HCT116 (cell line): ENCODE data around the gene ZNF737. TPM values are rescaled to one million over a fixed set of nuclear protein-coding genes. Genes with fewer than 3 reads are reported as not detected.

Experiments used
- ATAC-seq: fragments of 200-7000 bp; cut with Tn5 transposase; 2 replicates; pipeline ENCODE4 v1.9.1; 2020; ENCODE audit warnings: mild to moderate bottlenecking, moderate library complexity
- BruUV-seq: library from RNA; stranded (reverse); fragments of 400-500 nt; replicated peaks from 2 replicates; lab custom pipeline; 2021; lab: Mats Ljungman, UMichigan
- CTCF ChIA-PET: fragments of 300-600 bp; sonication (Branson Sonifier 250); formaldehyde crosslinking; loops from one replicate; lab custom pipeline; 2021; ENCODE audit warnings: antibody characterized with exemption; lab: Charles Lee
- POLR2A ChIA-PET: fragments of 300-600, 350-600 bp; sonication (Branson Sonifier 250); formaldehyde crosslinking; loops from one replicate; lab custom pipeline; 2021; ENCODE audit warnings: antibody characterized with exemption; lab: Charles Lee
- RAD21 ChIA-PET, 2 experiments: fragments of 300-600 bp; sonication (Branson Sonifier 250); formaldehyde crosslinking; loops; one replicate each; lab custom pipeline; 2023; ENCODE audit warnings: low total read pairs in 2 of 2; ENCODE audit not compliant: uncharacterized antibody in 2 of 2, unreplicated experiment in 2 of 2, low non-redundant PET in 1 of 2; lab: Charles Lee
- DNase-seq: peaks from one replicate; pipeline ENCODE4 v3.0.0-alpha.2; 2010; ENCODE audit warnings: low read depth, low spot score
- H2AFZ ChIP-seq: fragments of 200-600 bp; shearing (Covaris generic), sonication (generic); 2 replicates; pipeline ENCODE4 v1.6.1; 2017; ENCODE audit warnings: low read depth, mixed run types, mixed read lengths, antibody characterized with exemption, low read length; ENCODE audit not compliant: poor library complexity, severe bottlenecking
- H3K27ac ChIP-seq: 2 replicates; pipeline ENCODE4 v1.5.1; 2012; ENCODE audit warnings: low read depth, low read length
- H3K27me3 ChIP-seq: fragments of 200-600 bp; sonication (generic); 2 replicates; pipeline ENCODE4 v1.6.1; 2016; ENCODE audit warnings: mixed run types, low read length, mixed read lengths; ENCODE audit not compliant: insufficient read depth
- H3K36me3 ChIP-seq, 2 experiments: fragments of 200-500 bp in 1 of 2; fragments of 200-600 bp in 1 of 2; sonication (Bioruptor generic) in 1 of 2; sonication (generic) in 1 of 2; 2 replicates each; pipeline versions ENCODE4 v1.5.1 to v1.6.1; 2014 to 2016; ENCODE audit warnings: low read length in 2 of 2, inconsistent platforms in 1 of 2, mixed read lengths in 1 of 2, mixed run types in 1 of 2; ENCODE audit not compliant: insufficient read depth in 2 of 2, control insufficient read depth in 1 of 2
- H3K4me1 ChIP-seq, 2 experiments: fragments of 200-600 bp in 1 of 2; sonication (generic) in 1 of 2; 2 replicates each; pipeline versions ENCODE4 v1.5.1 to v1.6.1; 2012 to 2017; ENCODE audit warnings: low read length in 2 of 2, inconsistent platforms in 1 of 2, mild to moderate bottlenecking in 1 of 2, mixed read lengths in 1 of 2, mixed run types in 1 of 2, moderate library complexity in 1 of 2; ENCODE audit not compliant: insufficient read depth in 2 of 2, control insufficient read depth in 1 of 2
- H3K4me2 ChIP-seq: fragments of 200-600 bp; sonication (generic); 2 replicates; pipeline ENCODE4 v1.6.1; 2017; ENCODE audit warnings: mixed run types, low read length, mixed read lengths
- H3K4me3 ChIP-seq, 2 experiments: fragments of 200-600 bp in 1 of 2; sonication (generic) in 1 of 2; replicated peaks in 1 of 2; 2 replicates each; pipeline ENCODE4 v1.5.1; 2011 to 2016; ENCODE audit warnings: low read length in 2 of 2, control low read depth in 1 of 2, low read depth in 1 of 2, mild to moderate bottlenecking in 1 of 2, mixed read lengths in 1 of 2, mixed run types in 1 of 2
- H3K79me2 ChIP-seq: fragments of 200-600 bp; sonication (generic); 2 replicates; pipeline ENCODE4 v1.6.1; 2017; ENCODE audit warnings: mild to moderate bottlenecking, mixed run types, low read length, moderate library complexity, mixed read lengths; ENCODE audit not compliant: insufficient read depth
- H3K9ac ChIP-seq: fragments of 200-600 bp; sonication (generic); 2 replicates; pipeline ENCODE4 v1.6.1; 2016; ENCODE audit warnings: low read length, mixed read lengths
- H3K9me2 ChIP-seq: fragments of 200-600 bp; sonication (generic), shearing (Covaris generic); 2 replicates; pipeline ENCODE4 v1.6.1; 2017; ENCODE audit warnings: mixed run types, mild to moderate bottlenecking, moderate library complexity; ENCODE audit not compliant: insufficient read depth
- H3K9me3 ChIP-seq, 2 experiments: fragments of 200-500 bp in 1 of 2; fragments of 200-600 bp in 1 of 2; sonication (Bioruptor generic) in 1 of 2; sonication (generic) in 1 of 2; 2 replicates each; pipeline ENCODE4 v1.6.1; 2014 to 2017; ENCODE audit warnings: low read length in 2 of 2, mixed read lengths in 2 of 2, inconsistent platforms in 1 of 2, low read depth in 1 of 2, mild to moderate bottlenecking in 1 of 2, mixed run types in 1 of 2, moderate library complexity in 1 of 2; ENCODE audit not compliant: control insufficient read depth in 1 of 2, insufficient read depth in 1 of 2
- H4K20me1 ChIP-seq: fragments of 200-600 bp; sonication (generic), shearing (Covaris generic); 2 replicates; pipeline ENCODE4 v1.6.1; 2017; ENCODE audit warnings: mixed run types, mild to moderate bottlenecking, moderate library complexity; ENCODE audit not compliant: insufficient read depth
- CBX3 ChIP-seq: IDR thresholded peaks from 2 replicates; pipeline ENCODE4 v1.6.1; 2012; ENCODE audit warnings: low read depth
- EZH2phosphoT487 ChIP-seq: fragments of 200-600 bp; IDR thresholded peaks from 2 replicates; pipeline ENCODE4 v1.6.1; 2018; ENCODE audit warnings: antibody characterized with exemption, borderline replicate concordance
- FOSL1 ChIP-seq: IDR thresholded peaks from 2 replicates; pipeline ENCODE4 v1.6.1; 2012; ENCODE audit warnings: low read depth
- POLR2A ChIP-seq: IDR thresholded peaks from 2 replicates; pipeline ENCODE4 v1.7.0; 2011; ENCODE audit warnings: borderline replicate concordance; ENCODE audit not compliant: insufficient read depth, insufficient read length; ENCODE audit errors: extremely low read depth
- POLR2AphosphoS5 ChIP-seq: IDR thresholded peaks from 2 replicates; pipeline ENCODE4 v1.6.1; 2011; ENCODE audit warnings: mild to moderate bottlenecking, low read depth, low read length, moderate library complexity
- RAD21 ChIP-seq: IDR thresholded peaks from 2 replicates; pipeline ENCODE4 v1.6.1; 2012; ENCODE audit warnings: low read depth, mild to moderate bottlenecking
- SIN3A ChIP-seq: IDR thresholded peaks from 2 replicates; pipeline ENCODE4 v1.6.1; 2012; ENCODE audit warnings: low read depth
- SRF ChIP-seq: IDR thresholded peaks from 2 replicates; pipeline ENCODE4 v1.6.1; 2012; ENCODE audit warnings: low read depth
- TCF7L2 ChIP-seq: IDR thresholded peaks from 2 replicates; pipeline ENCODE4 v1.7.0; 2011; ENCODE audit warnings: borderline replicate concordance, inconsistent platforms; ENCODE audit not compliant: insufficient read depth, insufficient read length; ENCODE audit errors: extremely low read depth
- ZFX ChIP-seq: fragments of 450-650 bp; IDR thresholded peaks from 2 replicates; pipeline ENCODE4 v1.6.1; 2017
- ZNF274 ChIP-seq: fragments of 200-500 bp; sonication (Bioruptor generic); IDR thresholded peaks from 2 replicates; pipeline ENCODE4 v1.6.1; 2014; ENCODE audit warnings: mild to moderate bottlenecking, low read depth, low read length, inconsistent platforms
- intact Hi-C: fragments of 100-400 bp; cut with micrococcal nuclease; formaldehyde crosslinking; loops from 2 replicates; pipeline ENCODE4 v1.10.0; 2022
- total RNA-seq: library from RNA; stranded (reverse); gene quantifications from one replicate; pipeline ENCODE4 v1.2.1, GENCODE V29; 2021; ENCODE audit not compliant: unreplicated experiment
- TF ChIP-seq, protein P1 (sequence below), 3 experiments: fragments of 200-600 bp in 1 of 3; sonication (generic) in 1 of 3; IDR thresholded peaks in 2 of 3; conservative IDR thresholded peaks in 1 of 3; 2 replicates each; pipeline ENCODE4 v1.5.1; 2012 to 2017; ENCODE audit warnings: low read depth in 2 of 3, low read length in 2 of 3, antibody characterized with exemption in 1 of 3, borderline replicate concordance in 1 of 3, control low read depth in 1 of 3, mild to moderate bottlenecking in 1 of 3, mixed read lengths in 1 of 3, mixed run types in 1 of 3, moderate library complexity in 1 of 3; ENCODE audit not compliant: insufficient read depth in 1 of 3
- TF ChIP-seq, protein P2 (sequence below): IDR thresholded peaks from 2 replicates; pipeline ENCODE4 v1.6.1; 2012
- TF ChIP-seq, protein P3 (sequence below): IDR thresholded peaks from 2 replicates; pipeline ENCODE4 v1.6.1; 2012; ENCODE audit warnings: low read depth
- TF ChIP-seq, protein P4 (sequence below): IDR thresholded peaks from 2 replicates; pipeline ENCODE4 v1.6.1; 2012

The ZNF737 gene
- total RNA-seq, 1 experiment from 2014 or later = not detected

DNA sequence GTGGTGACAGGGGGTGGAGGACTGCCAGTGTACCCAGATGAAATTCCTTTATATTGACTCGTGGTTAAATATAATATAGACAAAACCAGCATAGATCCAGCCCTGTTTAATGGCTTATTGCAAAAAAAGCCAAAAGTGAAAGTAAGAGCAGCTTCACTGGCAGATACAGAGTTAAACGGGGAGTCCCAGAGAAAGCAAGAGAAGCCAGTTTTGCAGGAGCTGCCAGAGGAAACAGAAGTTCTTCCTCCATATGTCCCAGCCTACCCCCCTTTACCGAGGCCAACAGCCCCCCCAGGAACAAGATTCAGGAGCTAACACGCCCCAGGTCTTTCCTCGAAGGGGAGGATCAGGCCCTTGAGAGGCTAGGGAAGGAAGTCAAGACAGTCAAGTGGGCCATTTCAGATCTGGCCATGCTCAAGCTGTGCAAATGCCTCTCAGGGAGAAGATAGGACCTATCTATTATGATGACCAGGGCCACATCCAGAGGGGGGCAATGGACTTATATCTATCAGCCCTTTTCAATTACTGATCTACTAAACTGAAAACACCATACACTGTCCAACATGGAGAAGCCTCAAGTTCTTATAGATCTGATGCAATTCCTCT, 47.2 kb upstream of the ZNF737 start:
- Histone ChIP-seq H3K9ac (no peak overlapping the region), H3K27ac (no peak overlapping the region), H3K4me1 (no peaks in the 10 kb centered on the region), H3K36me3 (no peaks in the 10 kb centered on the region), H3K4me2 (no peak overlapping the region), H3K4me3 (no peak overlapping the region), H3K9me3 (no peaks in the 10 kb centered on the region), H2AFZ (no peak overlapping the region), H3K27me3 (no peaks in the 10 kb centered on the region), H3K79me2 (no peaks in the 10 kb centered on the region), H3K9me2 (no peaks in the 10 kb centered on the region), H4K20me1 (no peaks in the 10 kb centered on the region)
- TF ChIP-seq, protein P1, sequence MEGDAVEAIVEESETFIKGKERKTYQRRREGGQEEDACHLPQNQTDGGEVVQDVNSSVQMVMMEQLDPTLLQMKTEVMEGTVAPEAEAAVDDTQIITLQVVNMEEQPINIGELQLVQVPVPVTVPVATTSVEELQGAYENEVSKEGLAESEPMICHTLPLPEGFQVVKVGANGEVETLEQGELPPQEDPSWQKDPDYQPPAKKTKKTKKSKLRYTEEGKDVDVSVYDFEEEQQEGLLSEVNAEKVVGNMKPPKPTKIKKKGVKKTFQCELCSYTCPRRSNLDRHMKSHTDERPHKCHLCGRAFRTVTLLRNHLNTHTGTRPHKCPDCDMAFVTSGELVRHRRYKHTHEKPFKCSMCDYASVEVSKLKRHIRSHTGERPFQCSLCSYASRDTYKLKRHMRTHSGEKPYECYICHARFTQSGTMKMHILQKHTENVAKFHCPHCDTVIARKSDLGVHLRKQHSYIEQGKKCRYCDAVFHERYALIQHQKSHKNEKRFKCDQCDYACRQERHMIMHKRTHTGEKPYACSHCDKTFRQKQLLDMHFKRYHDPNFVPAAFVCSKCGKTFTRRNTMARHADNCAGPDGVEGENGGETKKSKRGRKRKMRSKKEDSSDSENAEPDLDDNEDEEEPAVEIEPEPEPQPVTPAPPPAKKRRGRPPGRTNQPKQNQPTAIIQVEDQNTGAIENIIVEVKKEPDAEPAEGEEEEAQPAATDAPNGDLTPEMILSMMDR (IDR thresholded peaks at IDR 0.05 in 2 of 3, conservative IDR thresholded peaks at IDR 0.05 in 1 of 3; ENCODE audit: borderline replicate concordance in 1 of 3, insufficient read depth in 1 of 3, low read depth in 2 of 3, low read length in 2 of 3) = no peak
- TF ChIP-seq CBX3 (no peak), FOSL1 (no peak), EZH2phosphoT487 (no peak), TCF7L2 (no peak), ZNF274 (no peak), RAD21 (no peak), ZFX (no peak), POLR2AphosphoS5 (no peak), POLR2A (no peak), SRF (no peak), SIN3A (no peak)
- TF ChIP-seq, protein P2, sequence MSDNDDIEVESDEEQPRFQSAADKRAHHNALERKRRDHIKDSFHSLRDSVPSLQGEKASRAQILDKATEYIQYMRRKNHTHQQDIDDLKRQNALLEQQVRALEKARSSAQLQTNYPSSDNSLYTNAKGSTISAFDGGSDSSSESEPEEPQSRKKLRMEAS = no peak
- TF ChIP-seq, protein P3, sequence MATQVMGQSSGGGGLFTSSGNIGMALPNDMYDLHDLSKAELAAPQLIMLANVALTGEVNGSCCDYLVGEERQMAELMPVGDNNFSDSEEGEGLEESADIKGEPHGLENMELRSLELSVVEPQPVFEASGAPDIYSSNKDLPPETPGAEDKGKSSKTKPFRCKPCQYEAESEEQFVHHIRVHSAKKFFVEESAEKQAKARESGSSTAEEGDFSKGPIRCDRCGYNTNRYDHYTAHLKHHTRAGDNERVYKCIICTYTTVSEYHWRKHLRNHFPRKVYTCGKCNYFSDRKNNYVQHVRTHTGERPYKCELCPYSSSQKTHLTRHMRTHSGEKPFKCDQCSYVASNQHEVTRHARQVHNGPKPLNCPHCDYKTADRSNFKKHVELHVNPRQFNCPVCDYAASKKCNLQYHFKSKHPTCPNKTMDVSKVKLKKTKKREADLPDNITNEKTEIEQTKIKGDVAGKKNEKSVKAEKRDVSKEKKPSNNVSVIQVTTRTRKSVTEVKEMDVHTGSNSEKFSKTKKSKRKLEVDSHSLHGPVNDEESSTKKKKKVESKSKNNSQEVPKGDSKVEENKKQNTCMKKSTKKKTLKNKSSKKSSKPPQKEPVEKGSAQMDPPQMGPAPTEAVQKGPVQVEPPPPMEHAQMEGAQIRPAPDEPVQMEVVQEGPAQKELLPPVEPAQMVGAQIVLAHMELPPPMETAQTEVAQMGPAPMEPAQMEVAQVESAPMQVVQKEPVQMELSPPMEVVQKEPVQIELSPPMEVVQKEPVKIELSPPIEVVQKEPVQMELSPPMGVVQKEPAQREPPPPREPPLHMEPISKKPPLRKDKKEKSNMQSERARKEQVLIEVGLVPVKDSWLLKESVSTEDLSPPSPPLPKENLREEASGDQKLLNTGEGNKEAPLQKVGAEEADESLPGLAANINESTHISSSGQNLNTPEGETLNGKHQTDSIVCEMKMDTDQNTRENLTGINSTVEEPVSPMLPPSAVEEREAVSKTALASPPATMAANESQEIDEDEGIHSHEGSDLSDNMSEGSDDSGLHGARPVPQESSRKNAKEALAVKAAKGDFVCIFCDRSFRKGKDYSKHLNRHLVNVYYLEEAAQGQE = no peak
- TF ChIP-seq, protein P4, sequence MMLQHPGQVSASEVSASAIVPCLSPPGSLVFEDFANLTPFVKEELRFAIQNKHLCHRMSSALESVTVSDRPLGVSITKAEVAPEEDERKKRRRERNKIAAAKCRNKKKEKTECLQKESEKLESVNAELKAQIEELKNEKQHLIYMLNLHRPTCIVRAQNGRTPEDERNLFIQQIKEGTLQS = no peak
- ATAC-seq (no peak), DNase-seq (no peak)
- intact Hi-C loops = no loop called here
- BruUV-seq = no TSS peak
- ChIA-PET CTCF (no interaction called here), POLR2A (no interaction called here), RAD21 (no interaction called here)
